MCF 10A (cell line): Measurements from ENCODE around the gene RDH8. TPM values are rescaled to one million over a fixed set of nuclear protein-coding genes. Genes with fewer than 3 reads are reported as not detected.

Source experiments
- BruUV-seq: library from RNA; stranded (reverse); fragments of 400-500 nt; replicated peaks from 2 replicates; lab custom pipeline; 2021; lab: Mats Ljungman, UMichigan
- CTCF ChIA-PET: fragments of 300-600 bp; sonication (Branson Sonifier 250); formaldehyde crosslinking; extraction: SDS; loops from one replicate; lab custom pipeline; 2021; ENCODE audit warnings: antibody characterized with exemption, inconsistent platforms; lab: Yijun Ruan, JAX
- POLR2A ChIA-PET: fragments of 300-600, 350-650 bp; sonication (Branson Sonifier 250); formaldehyde crosslinking; extraction: SDS; loops from one replicate; lab custom pipeline; 2020; ENCODE audit warnings: antibody characterized with exemption, inconsistent platforms; lab: Yijun Ruan, JAX
- DNase-seq: peaks from one replicate; pipeline ENCODE4 v3.0.0-alpha.2; 2018; ENCODE audit not compliant: unreplicated experiment
- H3K27ac Mint-ChIP-seq: one replicate; pipeline ENCODE4 v1.8.0; 2022; ENCODE audit warnings: mild to moderate bottlenecking, low read depth, mixed read lengths; ENCODE audit not compliant: unreplicated experiment
- H3K27me3 Mint-ChIP-seq: one replicate; pipeline ENCODE4 v1.8.0; 2022; ENCODE audit warnings: mixed read lengths; ENCODE audit not compliant: insufficient read depth, unreplicated experiment
- H3K36me3 Mint-ChIP-seq: one replicate; pipeline ENCODE4 v1.8.0; 2022; ENCODE audit warnings: mild to moderate bottlenecking, moderate library complexity, mixed read lengths; ENCODE audit not compliant: insufficient read depth, unreplicated experiment
- H3K4me1 Mint-ChIP-seq: one replicate; pipeline ENCODE4 v1.8.0; 2022; ENCODE audit warnings: mixed read lengths; ENCODE audit not compliant: insufficient read depth, unreplicated experiment
- H3K4me3 Mint-ChIP-seq: one replicate; pipeline ENCODE4 v1.8.0; 2022; ENCODE audit warnings: mild to moderate bottlenecking, moderate library complexity, mixed read lengths; ENCODE audit not compliant: unreplicated experiment
- H3K9me3 Mint-ChIP-seq: one replicate; pipeline ENCODE4 v1.8.0; 2022; ENCODE audit warnings: mixed read lengths; ENCODE audit not compliant: unreplicated experiment
- intact Hi-C: fragments of 100-400 bp; cut with micrococcal nuclease; formaldehyde crosslinking; loops from 2 replicates; pipeline ENCODE4 v1.14.1; 2022
- total RNA-seq: library from RNA; stranded (reverse); gene quantifications from 2 replicates; pipeline ENCODE4 v1.2.3, GENCODE V29; 2022
- TF ChIP-seq, protein P1 (sequence below): fragments of 200-600 bp; IDR thresholded peaks from one replicate; pipeline ENCODE4 v1.8.0; 2022; ENCODE audit warnings: antibody characterized with exemption, mild to moderate bottlenecking; ENCODE audit not compliant: unreplicated experiment

Gene RDH8
- total RNA-seq, 1 experiment from 2014 or later: not detected

DNA sequence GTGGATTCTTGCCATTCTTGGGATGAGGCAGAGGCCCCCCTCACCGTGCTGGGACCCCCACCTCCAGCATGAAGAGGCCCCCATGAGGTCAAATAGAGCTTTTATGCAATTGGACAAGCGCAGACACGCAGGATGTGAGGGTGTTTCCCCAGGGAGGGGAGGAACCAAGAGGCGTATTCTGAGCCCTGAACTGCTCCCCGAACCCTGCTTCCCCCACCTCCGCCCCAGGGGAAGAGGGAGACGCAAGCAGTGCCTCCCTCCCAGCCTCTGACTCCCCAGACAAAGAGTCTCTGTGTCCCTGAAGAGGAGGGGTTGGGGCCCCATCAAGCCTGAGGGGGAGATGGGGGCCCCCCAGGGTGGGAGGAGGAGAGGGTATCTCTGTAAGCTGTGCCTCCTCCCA, 1.3 kb upstream of the RDH8 start:
- Mint-ChIP-seq H3K4me3 (no peak overlapping the region), H3K4me1 (peaks cover 20% of the 10 kb centered on the region), H3K27ac (no peak overlapping the region), H3K9me3 (no peaks in the 10 kb centered on the region), H3K36me3 (no peaks in the 10 kb centered on the region), H3K27me3 (peaks cover 78% of the 10 kb centered on the region)
- ChIA-PET POLR2A (no interaction called here), CTCF (interaction anchor here (0.8 to 4.5 kb wide), 4 partner anchors 12 to 80 kb away, joined by 5 to 14 read pairs (median 6); no protein-coding TSS in a partner anchor)
- TF ChIP-seq, protein P1, sequence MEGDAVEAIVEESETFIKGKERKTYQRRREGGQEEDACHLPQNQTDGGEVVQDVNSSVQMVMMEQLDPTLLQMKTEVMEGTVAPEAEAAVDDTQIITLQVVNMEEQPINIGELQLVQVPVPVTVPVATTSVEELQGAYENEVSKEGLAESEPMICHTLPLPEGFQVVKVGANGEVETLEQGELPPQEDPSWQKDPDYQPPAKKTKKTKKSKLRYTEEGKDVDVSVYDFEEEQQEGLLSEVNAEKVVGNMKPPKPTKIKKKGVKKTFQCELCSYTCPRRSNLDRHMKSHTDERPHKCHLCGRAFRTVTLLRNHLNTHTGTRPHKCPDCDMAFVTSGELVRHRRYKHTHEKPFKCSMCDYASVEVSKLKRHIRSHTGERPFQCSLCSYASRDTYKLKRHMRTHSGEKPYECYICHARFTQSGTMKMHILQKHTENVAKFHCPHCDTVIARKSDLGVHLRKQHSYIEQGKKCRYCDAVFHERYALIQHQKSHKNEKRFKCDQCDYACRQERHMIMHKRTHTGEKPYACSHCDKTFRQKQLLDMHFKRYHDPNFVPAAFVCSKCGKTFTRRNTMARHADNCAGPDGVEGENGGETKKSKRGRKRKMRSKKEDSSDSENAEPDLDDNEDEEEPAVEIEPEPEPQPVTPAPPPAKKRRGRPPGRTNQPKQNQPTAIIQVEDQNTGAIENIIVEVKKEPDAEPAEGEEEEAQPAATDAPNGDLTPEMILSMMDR: no peak
- no TSS peak for BruUV-seq
- intact Hi-C loops: no loop called here
- DNase-seq: no peak

GRCh38 chr19:10013834-10014618, 743 bp downstream of the RDH8 start:
- ChIA-PET POLR2A (interaction anchor here (0.7 kb wide), 1 partner anchor 1650 kb away, joined by 4 read pairs; the partner anchor contains the start of gene ANGPTL4), CTCF (interaction anchor here (0.6 to 1.5 kb wide), 3 partner anchors 14 to 31 kb away, joined by 3 to 10 read pairs (median 5); no protein-coding TSS in a partner anchor)
- no TSS peak for BruUV-seq
- H3K9me3 Mint-ChIP-seq: no peaks in the 10 kb centered on the region
- intact Hi-C loops: no loop called here
- peaks cover 57% of the 10 kb centered on the region for H3K27me3 Mint-ChIP-seq
- no peak for DNase-seq
- no peak overlapping the region for H3K27ac Mint-ChIP-seq
- H3K4me3 Mint-ChIP-seq: no peak overlapping the region
- peaks cover 9% of the 10 kb centered on the region for H3K4me1 Mint-ChIP-seq
- TF ChIP-seq, protein P1: no peak
- no peaks in the 10 kb centered on the region for H3K36me3 Mint-ChIP-seq

GRCh38 chr19:10018263-10018662, 5.0 kb downstream of the RDH8 start:
- no peak overlapping the region for H3K4me3 Mint-ChIP-seq
- peaks cover 35% of the 10 kb centered on the region for H3K27me3 Mint-ChIP-seq
- H3K9me3 Mint-ChIP-seq: no peaks in the 10 kb centered on the region
- no peak overlapping the region for H3K27ac Mint-ChIP-seq
- no TSS peak for BruUV-seq
- TF ChIP-seq, protein P1: no peak
- ChIA-PET POLR2A (interaction anchor here (0.7 kb wide), 1 partner anchor 69 kb away, joined by 3 read pairs; no protein-coding TSS in a partner anchor), CTCF (interaction anchor here (0.7 to 1.8 kb wide), 3 partner anchors 87 to 118 kb away, joined by 3 to 6 read pairs (median 4); no protein-coding TSS in a partner anchor)
- H3K4me1 Mint-ChIP-seq: no peaks in the 10 kb centered on the region
- intact Hi-C loops: no loop called here
- peak; percentile 29 for DNase-seq
- no peaks in the 10 kb centered on the region for H3K36me3 Mint-ChIP-seq

- Mint-ChIP-seq H3K27me3 (peaks cover 33% of the 10 kb centered on the region), H3K9me3 (no peaks in the 10 kb centered on the region), H3K4me3 (no peak overlapping the region), H3K27ac (no peak overlapping the region), H3K4me1 (no peaks in the 10 kb centered on the region), H3K36me3 (no peaks in the 10 kb centered on the region)
- DNase-seq: no peak
- TF ChIP-seq, protein P1: no peak
- POLR2A ChIA-PET: interaction anchor here (1.1 kb wide), 1 partner anchor 66 kb away, joined by 3 read pairs; no protein-coding TSS in a partner anchor
- intact Hi-C loops: no loop called here
- no TSS peak for BruUV-seq
- CTCF ChIA-PET: interaction anchor here (0.7 to 0.8 kb wide), 2 partner anchors 9 to 432 kb away, joined by 3 read pairs; no protein-coding TSS in a partner anchor
These were observed 5.5 kb downstream of the RDH8 start for GRCh38 chr19:10018786-10019185.
